ENCODE measurements around the gene DCST1. TPM values are rescaled to one million over a fixed set of nuclear protein-coding genes. Genes with fewer than 3 reads are reported as not detected.
A peak's percentile ranks its signal among the peaks of the same experiment; 100 is the strongest.

The DCST1 gene
- polyA plus RNA-seq, 2 of the 4 experiments (the other 2 are of a cell fraction): 0.06 TPM; not detected in 1

GRCh38 chr1:155009221-155009711 is 24.4 kb upstream of the DCST1 start:
- H3K4me1 ChIP-seq: peaks cover 100% of the 10 kb centered on the region
- DNase-seq (ENCODE audit: low read depth in 1 of 2, low spot score in 1 of 2): no peak
- H3K4me2 ChIP-seq: peak overlapping the region; percentile 88; the same call in 2 of the 3 replicates
- WGBS (ENCODE audit: missing lambda C conversion rate): 100% methylated on average over 5 of the region's 12 CpGs
- no peak for FAIRE-seq
- ChIA-PET CTCF (no interaction called here), POLR2A (no interaction called here)
- no peak for ATAC-seq
- no peak overlapping the region for H3K4me3 ChIP-seq
- H3K9me3 ChIP-seq: no peaks in the 10 kb centered on the region
- H3K27ac ChIP-seq: peak overlapping the region in 1 of 2 experiments; percentile 100; a peak in 3 of 6 replicates
- TF ChIP-seq PHF8 (IDR thresholded peaks at IDR 0.05; ENCODE audit: borderline replicate concordance, low read depth): no peak
- no peak for TF ChIP-seq HOXB13 (CRISPR knock-in tag; IDR thresholded peaks at IDR 0.05; ENCODE audit: low read depth)
- TF ChIP-seq MAFK (IDR thresholded peaks at IDR 0.05; ENCODE audit: partially characterized antibody): no peak
- TF ChIP-seq CHD4 (IDR thresholded peaks at IDR 0.05; ENCODE audit: borderline replicate concordance): no peak
- no peak for TF ChIP-seq SREBF2 (IDR thresholded peaks at IDR 0.05)
- TF ChIP-seq POLR2AphosphoS2 (conservative IDR thresholded peaks at IDR 0.05; ENCODE audit: low read length): no peak
- TF ChIP-seq HMGXB4 (CRISPR knock-in tag; IDR thresholded peaks at IDR 0.05; ENCODE audit: borderline replicate concordance): no peak
- TF ChIP-seq MYC (IDR thresholded peaks at IDR 0.05; ENCODE audit: borderline replicate concordance, low read length): no peak
- TF ChIP-seq CEBPB (IDR thresholded peaks at IDR 0.05): no peak
- no peak for TF ChIP-seq PBX3 (IDR thresholded peaks at IDR 0.05)
- TF ChIP-seq, protein P1, sequence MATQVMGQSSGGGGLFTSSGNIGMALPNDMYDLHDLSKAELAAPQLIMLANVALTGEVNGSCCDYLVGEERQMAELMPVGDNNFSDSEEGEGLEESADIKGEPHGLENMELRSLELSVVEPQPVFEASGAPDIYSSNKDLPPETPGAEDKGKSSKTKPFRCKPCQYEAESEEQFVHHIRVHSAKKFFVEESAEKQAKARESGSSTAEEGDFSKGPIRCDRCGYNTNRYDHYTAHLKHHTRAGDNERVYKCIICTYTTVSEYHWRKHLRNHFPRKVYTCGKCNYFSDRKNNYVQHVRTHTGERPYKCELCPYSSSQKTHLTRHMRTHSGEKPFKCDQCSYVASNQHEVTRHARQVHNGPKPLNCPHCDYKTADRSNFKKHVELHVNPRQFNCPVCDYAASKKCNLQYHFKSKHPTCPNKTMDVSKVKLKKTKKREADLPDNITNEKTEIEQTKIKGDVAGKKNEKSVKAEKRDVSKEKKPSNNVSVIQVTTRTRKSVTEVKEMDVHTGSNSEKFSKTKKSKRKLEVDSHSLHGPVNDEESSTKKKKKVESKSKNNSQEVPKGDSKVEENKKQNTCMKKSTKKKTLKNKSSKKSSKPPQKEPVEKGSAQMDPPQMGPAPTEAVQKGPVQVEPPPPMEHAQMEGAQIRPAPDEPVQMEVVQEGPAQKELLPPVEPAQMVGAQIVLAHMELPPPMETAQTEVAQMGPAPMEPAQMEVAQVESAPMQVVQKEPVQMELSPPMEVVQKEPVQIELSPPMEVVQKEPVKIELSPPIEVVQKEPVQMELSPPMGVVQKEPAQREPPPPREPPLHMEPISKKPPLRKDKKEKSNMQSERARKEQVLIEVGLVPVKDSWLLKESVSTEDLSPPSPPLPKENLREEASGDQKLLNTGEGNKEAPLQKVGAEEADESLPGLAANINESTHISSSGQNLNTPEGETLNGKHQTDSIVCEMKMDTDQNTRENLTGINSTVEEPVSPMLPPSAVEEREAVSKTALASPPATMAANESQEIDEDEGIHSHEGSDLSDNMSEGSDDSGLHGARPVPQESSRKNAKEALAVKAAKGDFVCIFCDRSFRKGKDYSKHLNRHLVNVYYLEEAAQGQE (IDR thresholded peaks at IDR 0.05): no peak
- no peak for TF ChIP-seq TFCP2L1 (CRISPR knock-in tag; IDR thresholded peaks at IDR 0.05)
- no peak for TF ChIP-seq KDM5A (IDR thresholded peaks at IDR 0.05)
- no peak for TF ChIP-seq EP300 (IDR thresholded peaks at IDR 0.05)
- no peak for TF ChIP-seq CBX8 (IDR thresholded peaks at IDR 0.05)
- TF ChIP-seq HEYL (CRISPR knock-in tag; IDR thresholded peaks at IDR 0.05): no peak
- no peak for TF ChIP-seq FOXS1 (CRISPR knock-in tag; IDR thresholded peaks at IDR 0.05)

GRCh38 chr1:155009742-155010141 is 23.9 kb upstream of the DCST1 start:
- ChIA-PET POLR2A (no interaction called here), CTCF (no interaction called here)
- Histone ChIP-seq H3K27ac (peak overlapping the region in 1 of 2 experiments; percentile 100; a peak in 3 of 6 replicates), H3K9me3 (no peaks in the 10 kb centered on the region), H3K4me1 (peaks cover 96% of the 10 kb centered on the region), H3K4me2 (peak overlapping the region; percentile 59; the same call in 1 of the 3 replicates), H3K4me3 (no peak overlapping the region)
- ATAC-seq: no peak
- no peak for TF ChIP-seq HOXB13 (CRISPR knock-in tag; IDR thresholded peaks at IDR 0.05; ENCODE audit: low read depth)
- TF ChIP-seq BHLHE40 (IDR thresholded peaks at IDR 0.05; ENCODE audit: low read depth, low read length): no peak
- no peak for TF ChIP-seq EHMT2 (IDR thresholded peaks at IDR 0.05; ENCODE audit: low read depth)
- no peak for TF ChIP-seq HEYL (CRISPR knock-in tag; IDR thresholded peaks at IDR 0.05)
- TF ChIP-seq ESRRA (IDR thresholded peaks at IDR 0.05; ENCODE audit: borderline replicate concordance, low read length): no peak
- no peak for TF ChIP-seq CBX8 (IDR thresholded peaks at IDR 0.05)
- TF ChIP-seq RCOR1 (IDR thresholded peaks at IDR 0.05; ENCODE audit: low read depth, low read length): no peak
- TF ChIP-seq CEBPB (IDR thresholded peaks at IDR 0.05): no peak
- TF ChIP-seq MAZ (IDR thresholded peaks at IDR 0.05; ENCODE audit: borderline replicate concordance, low read depth, low read length): no peak
- TF ChIP-seq GATA3 (IDR thresholded peaks at IDR 0.05; ENCODE audit: borderline replicate concordance): no peak
- TF ChIP-seq USF2 (IDR thresholded peaks at IDR 0.05): no peak
- TF ChIP-seq SREBF2 (IDR thresholded peaks at IDR 0.05): no peak
- no peak for TF ChIP-seq FOSB (CRISPR knock-in tag; IDR thresholded peaks at IDR 0.05)
- TF ChIP-seq MAX (IDR thresholded peaks at IDR 0.05): no peak
- no peak for FAIRE-seq
- DNase-seq (ENCODE audit: low read depth in 1 of 2, low spot score in 1 of 2): no peak
- 91% methylated on average over 5 of the region's 5 CpGs for WGBS (ENCODE audit: missing lambda C conversion rate)

Measured in A549 (cell line).